Left kidney (tissue), 2 donors: Measurements from ENCODE around the gene SIPA1L3. TPM values are rescaled to one million over a fixed set of nuclear protein-coding genes. Genes with fewer than 3 reads are reported as not detected.
A peak's percentile ranks its signal among the peaks of the same experiment; 100 is the strongest.
"Not testable (repeated sequence)": the region's sequence is repeated elsewhere in the genome, so short reads cannot be mapped to it uniquely, and the experiment has no call there.

Experiments
- DNase-seq: peaks from one replicate; pipeline ENCODE4 v3.0.0-alpha.2; 2013
- polyA plus RNA-seq: library from polyadenylated mRNA; unstranded; fragments of 120-200 nt; gene quantifications from one replicate; pipeline ENCODE4 v1.2.1, GENCODE V29; 2013; ENCODE audit not compliant: insufficient read length

Gene SIPA1L3
- polyA plus RNA-seq, 1 donor = 27.7 TPM

DNA sequence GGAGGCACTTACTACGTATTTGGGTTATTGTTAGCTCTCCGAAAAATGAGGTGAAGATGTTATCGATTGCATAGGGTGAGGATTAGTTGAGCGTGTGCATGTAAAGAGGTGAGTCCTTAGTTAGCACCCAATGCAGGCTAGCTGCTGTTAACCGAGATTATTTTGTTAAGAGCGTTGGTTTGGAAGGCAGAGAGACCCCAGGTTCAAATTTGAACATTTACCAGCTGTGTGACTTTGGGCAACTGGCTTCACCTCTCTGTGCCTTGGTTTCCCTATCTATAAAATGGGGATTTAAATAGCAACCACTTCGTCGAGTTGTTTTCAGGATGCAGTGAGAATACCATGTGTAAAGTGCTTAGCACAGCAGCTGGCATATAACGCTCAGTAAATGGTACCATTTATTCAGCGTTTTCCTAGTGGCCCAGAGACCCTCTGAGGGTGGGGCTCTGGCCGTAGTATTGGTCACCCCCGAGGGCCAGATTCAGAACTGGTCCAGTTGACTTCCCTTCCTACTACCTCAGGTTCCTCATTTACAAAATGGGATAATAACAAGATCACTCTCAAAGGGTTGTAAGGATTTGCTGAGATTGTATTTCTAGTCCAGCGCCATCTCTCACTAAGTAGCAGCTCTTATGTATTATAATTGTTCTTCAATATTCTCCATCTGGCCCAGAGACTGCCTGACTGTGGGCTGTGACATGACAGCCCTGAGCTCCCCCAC, 887 bp downstream of the SIPA1L3 start:
- no peak for DNase-seq

DNA sequence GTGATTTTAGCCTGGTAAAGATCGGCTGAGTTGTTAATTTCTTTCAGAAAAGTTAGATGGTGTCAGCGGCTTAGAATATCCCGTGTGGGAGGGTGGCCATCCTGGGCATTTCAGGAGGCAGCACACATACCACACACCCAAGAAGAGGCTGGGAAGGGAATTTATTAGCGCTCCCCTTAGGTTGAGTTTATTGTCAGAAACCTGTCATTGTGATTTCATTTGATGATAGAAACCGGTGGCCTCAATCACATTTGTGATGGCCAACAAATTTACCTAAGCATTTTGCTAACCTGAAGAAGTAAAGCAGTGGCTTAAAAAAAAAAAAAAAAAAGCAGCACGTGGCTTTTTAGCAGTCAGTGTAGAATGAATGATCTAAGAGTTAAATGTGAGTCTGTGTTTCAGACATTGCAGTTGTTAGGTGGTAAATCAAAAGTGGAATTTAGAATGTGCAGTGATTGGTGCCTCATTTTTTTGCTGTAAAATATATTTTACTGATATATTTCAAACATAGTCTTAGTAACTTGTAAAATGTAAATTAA, 2.7 kb downstream of the SIPA1L3 start:
- DNase-seq = no peak

DNA sequence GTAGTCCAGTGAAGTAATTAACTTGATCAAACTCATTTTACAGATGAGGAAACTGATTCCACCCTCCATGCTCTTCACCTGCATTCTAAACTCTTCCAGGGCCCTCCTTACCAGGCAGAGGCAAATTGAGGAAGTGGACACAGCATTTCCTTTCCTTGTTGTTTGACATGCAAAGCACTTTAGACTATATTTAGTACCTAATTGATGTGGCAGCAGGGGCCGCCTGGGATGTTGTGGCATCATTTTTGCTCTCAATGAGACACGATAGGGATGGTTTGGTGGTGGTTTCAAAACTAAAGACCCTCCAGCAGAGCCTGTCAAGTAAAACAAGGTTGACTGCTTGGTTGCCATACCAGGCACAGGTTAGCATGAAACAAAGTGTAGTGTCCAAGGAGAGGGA, 7.9 kb downstream of the SIPA1L3 start:
- DNase-seq = no peak

GRCh38 chr19:37920591-37921450, 13.8 kb downstream of the SIPA1L3 start:
- DNase-seq = no peak

- not testable (repeated sequence) for DNase-seq
Observed at GRCh38 chr19:37924573-37924972, 17.6 kb downstream of the SIPA1L3 start.

- DNase-seq = no peak
Observed at GRCh38 chr19:37925212-37925611, 18.2 kb downstream of the SIPA1L3 start.

GRCh38 chr19:37926255-37926654, 19.2 kb downstream of the SIPA1L3 start:
- DNase-seq = no peak

DNA sequence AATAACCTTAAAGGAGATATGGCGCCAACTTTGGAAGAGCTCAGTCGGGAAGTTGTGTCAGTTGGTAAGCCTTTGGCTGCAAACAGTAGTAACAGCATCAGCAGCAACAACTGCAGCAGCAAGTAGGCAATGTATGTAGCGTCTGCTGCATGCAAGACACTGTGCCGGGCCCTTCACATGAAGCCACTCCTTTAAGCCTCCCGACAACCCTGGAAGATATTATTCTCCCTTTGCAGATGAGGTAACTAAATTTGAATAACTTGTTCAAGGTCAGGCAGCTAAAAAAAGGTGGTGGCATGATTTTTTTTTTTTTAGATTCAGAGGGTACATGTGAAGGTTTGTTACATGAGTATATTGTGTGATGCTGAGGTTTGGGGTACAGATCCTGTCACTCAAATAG, 19.7 kb downstream of the SIPA1L3 start:
- no peak for DNase-seq

DNA sequence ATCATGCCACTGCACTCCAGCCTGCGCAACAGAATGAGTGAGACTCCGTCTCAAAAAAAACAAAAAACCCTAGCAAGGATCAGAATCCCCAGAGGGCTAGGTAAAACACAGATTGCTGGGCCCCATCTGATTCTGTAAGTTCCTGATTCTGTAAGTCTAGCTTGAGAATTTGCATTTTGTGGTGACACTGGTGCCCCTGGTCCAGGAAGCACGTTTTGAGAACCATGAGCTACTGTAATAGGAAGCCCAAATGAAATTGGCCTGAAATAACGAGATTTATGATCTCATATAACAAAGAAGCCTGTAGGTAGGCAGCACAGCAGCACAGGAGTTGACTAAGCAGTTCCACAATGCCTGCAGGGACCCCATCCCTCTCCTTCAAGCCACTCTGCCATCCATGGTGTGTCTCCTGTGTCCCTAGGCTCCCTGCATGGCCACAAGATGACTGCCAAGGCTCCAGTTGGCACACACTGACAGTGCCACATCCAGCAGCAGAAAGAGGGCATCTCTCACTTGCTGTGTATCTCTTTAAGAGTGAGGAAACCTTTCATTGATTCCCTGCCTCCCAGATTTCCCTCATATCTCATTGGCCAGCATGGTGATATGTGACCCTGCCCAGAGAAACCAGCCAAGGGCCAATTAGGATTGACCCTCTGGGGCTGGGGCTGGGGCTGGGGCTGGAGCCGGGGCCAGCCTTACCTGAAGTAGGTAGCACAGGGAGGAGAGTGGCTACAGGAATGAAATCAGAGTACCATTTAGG, 21.7 kb downstream of the SIPA1L3 start:
- no peak for DNase-seq

- DNase-seq = no peak
Observed at GRCh38 chr19:37929355-37929923, 22.4 kb downstream of the SIPA1L3 start.

- DNase-seq = no peak
Observed at GRCh38 chr19:37930416-37930815, 23.4 kb downstream of the SIPA1L3 start.

- peak; percentile 86 for DNase-seq
Observed at GRCh38 chr19:37931881-37932655, 25.1 kb downstream of the SIPA1L3 start.

- DNase-seq = no peak
Observed at GRCh38 chr19:37932985-37933936, 26.3 kb downstream of the SIPA1L3 start.

GRCh38 chr19:37933937-37934358, 26.9 kb downstream of the SIPA1L3 start:
- no peak for DNase-seq

GRCh38 chr19:37935341-37935740, 28.3 kb downstream of the SIPA1L3 start:
- no peak for DNase-seq

- no peak for DNase-seq
Observed at GRCh38 chr19:37936166-37936565, 29.2 kb downstream of the SIPA1L3 start.

DNA sequence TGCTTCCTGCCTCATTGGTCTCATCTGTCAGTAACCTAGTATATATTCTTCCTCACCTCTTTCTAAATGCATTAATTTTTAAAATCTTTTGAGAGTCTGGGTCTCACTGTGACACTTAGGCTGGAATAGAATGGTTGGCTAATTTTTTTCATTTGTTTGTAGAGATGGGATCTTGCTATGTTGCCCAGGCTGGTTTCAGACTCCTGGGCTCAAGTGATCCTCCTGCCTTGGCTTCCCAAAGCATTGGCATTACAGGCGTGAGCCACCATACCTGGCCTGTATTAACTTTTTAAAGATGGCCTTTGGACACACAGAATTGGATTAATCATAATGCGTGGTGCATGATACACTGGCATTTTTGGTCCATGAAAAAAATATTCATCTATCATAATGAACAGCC, 29.9 kb downstream of the SIPA1L3 start:
- DNase-seq = no peak

- DNase-seq = no peak
Observed at GRCh38 chr19:37938353-37938752, 31.3 kb downstream of the SIPA1L3 start.

- DNase-seq = no peak
Observed at GRCh38 chr19:37941782-37942515, 34.9 kb downstream of the SIPA1L3 start.
